ENCODE measurements around the gene NCL.

DNA sequence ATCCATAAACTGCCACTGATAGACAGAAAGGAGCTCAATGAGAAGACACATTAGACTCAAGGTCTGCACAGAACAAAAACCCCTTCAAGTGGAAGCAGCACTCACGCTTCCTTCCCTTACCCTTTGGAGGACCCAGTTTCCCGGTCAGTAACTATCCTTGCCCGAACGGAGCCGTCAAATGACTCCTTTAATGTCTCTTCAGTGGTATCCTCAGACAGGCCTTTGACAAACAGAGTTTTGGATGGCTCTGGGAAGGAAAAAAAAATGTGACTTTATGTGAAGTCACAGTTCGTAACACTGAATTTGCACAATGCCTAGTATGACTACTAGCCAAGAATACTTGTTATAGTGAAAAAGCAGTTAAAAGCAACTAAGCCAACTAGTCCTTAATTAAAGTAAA is 8.4 kb downstream of the NCL start:
- TF ChIP-seq, protein P1, sequence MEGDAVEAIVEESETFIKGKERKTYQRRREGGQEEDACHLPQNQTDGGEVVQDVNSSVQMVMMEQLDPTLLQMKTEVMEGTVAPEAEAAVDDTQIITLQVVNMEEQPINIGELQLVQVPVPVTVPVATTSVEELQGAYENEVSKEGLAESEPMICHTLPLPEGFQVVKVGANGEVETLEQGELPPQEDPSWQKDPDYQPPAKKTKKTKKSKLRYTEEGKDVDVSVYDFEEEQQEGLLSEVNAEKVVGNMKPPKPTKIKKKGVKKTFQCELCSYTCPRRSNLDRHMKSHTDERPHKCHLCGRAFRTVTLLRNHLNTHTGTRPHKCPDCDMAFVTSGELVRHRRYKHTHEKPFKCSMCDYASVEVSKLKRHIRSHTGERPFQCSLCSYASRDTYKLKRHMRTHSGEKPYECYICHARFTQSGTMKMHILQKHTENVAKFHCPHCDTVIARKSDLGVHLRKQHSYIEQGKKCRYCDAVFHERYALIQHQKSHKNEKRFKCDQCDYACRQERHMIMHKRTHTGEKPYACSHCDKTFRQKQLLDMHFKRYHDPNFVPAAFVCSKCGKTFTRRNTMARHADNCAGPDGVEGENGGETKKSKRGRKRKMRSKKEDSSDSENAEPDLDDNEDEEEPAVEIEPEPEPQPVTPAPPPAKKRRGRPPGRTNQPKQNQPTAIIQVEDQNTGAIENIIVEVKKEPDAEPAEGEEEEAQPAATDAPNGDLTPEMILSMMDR (IDR thresholded peaks at IDR 0.05) = no peak
- TF ChIP-seq POLR2A (IDR thresholded peaks at IDR 0.05) (no peak), POLR2AphosphoS5 (IDR thresholded peaks at IDR 0.05) (no peak)
